Astrocyte (in vitro differentiated cells and primary cell): ENCODE measurements around the gene MALAT1. TPM values are rescaled to one million over a fixed set of nuclear protein-coding genes. Genes with fewer than 3 reads are reported as not detected.

Experiments
- DNase-seq: peaks from one replicate; pipeline ENCODE4 v3.0.0-alpha.2; 2010; ENCODE audit warnings: low read depth
- FAIRE-seq: peaks from 2 replicates; lab custom pipeline; 2011; peaks lifted over from hg19 to GRCh38; lab: Jason Lieb, UNC
- H2AFZ ChIP-seq: 2 replicates; pipeline ENCODE4 v1.6.0; 2012; ENCODE audit warnings: low read depth, low read length, inconsistent platforms
- H3K27ac ChIP-seq: 2 replicates; pipeline ENCODE4 v1.5.1; 2011; ENCODE audit warnings: low read depth, low read length, inconsistent platforms
- H3K27me3 ChIP-seq: 2 replicates; pipeline ENCODE4 v1.6.0; 2011; ENCODE audit warnings: low read length, inconsistent platforms; ENCODE audit not compliant: insufficient read depth
- H3K36me3 ChIP-seq: 2 replicates; pipeline ENCODE4 v1.5.1; 2011; ENCODE audit warnings: low read length, inconsistent platforms; ENCODE audit not compliant: insufficient read depth
- H3K4me1 ChIP-seq: 2 replicates; pipeline ENCODE4 v1.5.1; 2011; ENCODE audit warnings: low read length, inconsistent platforms; ENCODE audit not compliant: insufficient read depth
- H3K4me2 ChIP-seq: 2 replicates; pipeline ENCODE4 v1.6.0; 2012; ENCODE audit warnings: low read length, inconsistent platforms
- H3K4me3 ChIP-seq: 2 replicates; pipeline ENCODE4 v1.5.1; 2011; ENCODE audit warnings: low read depth, mild to moderate bottlenecking, low read length, inconsistent platforms; ENCODE audit not compliant: insufficient read depth
- H3K79me2 ChIP-seq: 2 replicates; pipeline ENCODE4 v1.6.0; 2012; ENCODE audit warnings: mild to moderate bottlenecking, low read length, inconsistent platforms; ENCODE audit not compliant: insufficient read depth
- H3K9ac ChIP-seq: 2 replicates; pipeline ENCODE4 v1.6.0; 2012; ENCODE audit warnings: mild to moderate bottlenecking, low read length, inconsistent platforms
- H3K9me3 ChIP-seq: 2 replicates; pipeline ENCODE4 v1.5.1; 2012; ENCODE audit warnings: low read depth, mild to moderate bottlenecking, low read length, inconsistent platforms; ENCODE audit not compliant: insufficient read depth
- H4K20me1 ChIP-seq: 2 replicates; pipeline ENCODE4 v1.6.0; 2012; ENCODE audit warnings: low read length, inconsistent platforms; ENCODE audit not compliant: insufficient read depth
- H3K27ac Mint-ChIP-seq: one replicate; pipeline ENCODE4 v1.8.0; 2021; ENCODE audit warnings: mild to moderate bottlenecking, mixed read lengths; ENCODE audit not compliant: unreplicated experiment
- H3K27me3 Mint-ChIP-seq: one replicate; pipeline ENCODE4 v1.8.0; 2021; ENCODE audit warnings: low read depth, mixed read lengths; ENCODE audit not compliant: unreplicated experiment
- H3K36me3 Mint-ChIP-seq: one replicate; pipeline ENCODE4 v1.8.0; 2021; ENCODE audit warnings: low read depth, mixed read lengths; ENCODE audit not compliant: unreplicated experiment
- H3K4me1 Mint-ChIP-seq: one replicate; pipeline ENCODE4 v1.8.0; 2021; ENCODE audit warnings: low read depth, mixed read lengths; ENCODE audit not compliant: unreplicated experiment
- H3K4me3 Mint-ChIP-seq: one replicate; pipeline ENCODE4 v1.8.0; 2021; ENCODE audit warnings: mild to moderate bottlenecking, moderate library complexity, mixed read lengths; ENCODE audit not compliant: unreplicated experiment
- H3K9me3 Mint-ChIP-seq: one replicate; pipeline ENCODE4 v1.8.0; 2021; ENCODE audit warnings: mild to moderate bottlenecking, mixed read lengths; ENCODE audit not compliant: unreplicated experiment
- CTCF ChIP-seq: IDR thresholded peaks from 2 replicates; pipeline ENCODE4 v1.5.1; 2011; ENCODE audit warnings: low read depth, mild to moderate bottlenecking, inconsistent platforms, low read length, moderate library complexity; ENCODE audit not compliant: insufficient read depth
- EZH2 ChIP-seq: IDR thresholded peaks from 2 replicates; pipeline ENCODE4 v1.6.1; 2012; ENCODE audit warnings: mild to moderate bottlenecking, low read length, inconsistent platforms; ENCODE audit not compliant: insufficient read depth
- total RNA-seq: library from RNA; stranded (reverse); gene quantifications from 2 replicates; pipeline ENCODE4 v1.2.1, GENCODE V29; 2021

The MALAT1 gene
- total RNA-seq, 1 donor from 2014 or later, result 8,991 TPM

GRCh38 chr11:65497141-65498041 is 1.5 kb upstream of the MALAT1 start:
- Histone ChIP-seq H3K4me3 (peak overlapping the region; percentile 100), H3K4me2 (peak overlapping the region; percentile 84), H3K36me3 (peaks cover 20% of the 10 kb centered on the region), H3K27me3 (no peaks in the 10 kb centered on the region), H3K4me1 (peaks cover 51% of the 10 kb centered on the region), H3K9ac (peak overlapping the region; percentile 100), H3K9me3 (no peaks in the 10 kb centered on the region), H2AFZ (no peak overlapping the region), H3K79me2 (peaks cover 76% of the 10 kb centered on the region), H3K27ac (peak overlapping the region; percentile 98), H4K20me1 (peaks cover 33% of the 10 kb centered on the region)
- Mint-ChIP-seq H3K27me3 (no peaks in the 10 kb centered on the region), H3K4me3 (peak overlapping the region; percentile 72), H3K36me3 (no peaks in the 10 kb centered on the region), H3K27ac (no peak overlapping the region), H3K9me3 (peaks cover 2% of the 10 kb centered on the region), H3K4me1 (peaks cover 41% of the 10 kb centered on the region)
- DNase-seq (peak; percentile 94), FAIRE-seq (no peak)
- TF ChIP-seq CTCF (no peak), EZH2 (no peak)

GRCh38 chr11:65498042-65498726 is 661 bp upstream of the MALAT1 start:
- H3K4me1 Mint-ChIP-seq, result peaks cover 33% of the 10 kb centered on the region
- H3K4me1 ChIP-seq, result peaks cover 43% of the 10 kb centered on the region
- TF ChIP-seq EZH2, result no peak
- no peak for TF ChIP-seq CTCF
- H3K27ac Mint-ChIP-seq, result no peak overlapping the region
- no peaks in the 10 kb centered on the region for H3K36me3 Mint-ChIP-seq
- FAIRE-seq (no peak), DNase-seq (peak; percentile 47)
- H3K9me3 ChIP-seq, result no peaks in the 10 kb centered on the region
- peaks cover 28% of the 10 kb centered on the region for H3K36me3 ChIP-seq
- peak overlapping the region; percentile 100 for H3K9ac ChIP-seq
- H3K27ac ChIP-seq, result peak overlapping the region; percentile 96
- no peak overlapping the region for H3K4me3 Mint-ChIP-seq
- H3K79me2 ChIP-seq, result peaks cover 84% of the 10 kb centered on the region
- no peaks in the 10 kb centered on the region for H3K27me3 ChIP-seq
- H3K9me3 Mint-ChIP-seq, result peaks cover 2% of the 10 kb centered on the region
- no peaks in the 10 kb centered on the region for H3K27me3 Mint-ChIP-seq
- peaks cover 41% of the 10 kb centered on the region for H4K20me1 ChIP-seq
- H2AFZ ChIP-seq, result no peak overlapping the region
- H3K4me3 ChIP-seq, result peak overlapping the region; percentile 100
- H3K4me2 ChIP-seq, result peak overlapping the region; percentile 84
